ENCODE data around the gene KRTAP1-3. TPM values are rescaled to one million over a fixed set of nuclear protein-coding genes. Genes with fewer than 3 reads are reported as not detected.
"Not testable (repeated sequence)": the region's sequence is repeated elsewhere in the genome, so short reads cannot be mapped to it uniquely, and the experiment has no call there.

The KRTAP1-3 gene
- not detected for total RNA-seq
- polyA plus RNA-seq (2013, experiment 1 of 2) = not detected
- polyA plus RNA-seq (2013, experiment 2 of 2) = not detected
- 0 to 0.08 (median 0) reads per million in 172 experiments for total RNA-seq

DNA sequence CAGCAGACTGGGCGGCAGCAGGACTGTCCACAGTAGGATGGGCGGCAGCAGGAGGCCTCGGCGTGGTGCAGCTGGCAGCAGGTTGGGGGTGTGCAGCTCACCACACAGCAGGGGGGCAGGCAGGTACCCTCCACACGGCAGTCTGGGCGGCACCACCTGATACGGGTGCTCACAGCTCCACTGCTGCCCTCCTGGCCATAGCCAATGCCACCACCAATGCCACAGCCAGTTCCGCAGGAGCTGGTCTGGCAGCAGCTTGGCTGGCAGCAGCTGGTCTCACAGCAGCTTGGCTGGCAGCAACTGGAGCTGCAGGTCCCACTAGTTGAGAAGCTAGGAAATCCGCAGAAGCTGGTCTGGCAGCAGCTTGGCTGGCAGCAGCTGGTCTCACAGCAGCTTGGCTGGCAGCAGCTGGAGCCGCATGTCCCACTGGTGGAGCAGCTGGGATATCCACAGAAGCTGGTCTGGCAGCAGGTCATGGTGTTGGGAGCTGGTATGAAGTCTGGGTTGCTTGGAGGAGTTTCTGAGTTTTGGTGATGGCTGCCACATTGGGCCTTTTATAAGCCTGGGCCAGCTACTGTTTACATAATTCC, at the start of gene KRTAP1-3:
KRTAP1-3 (minus strand) TSS at position 529 of the 590 bp plus-strand sequence; CDS start at position 476, 53 bp downstream.
- intact Hi-C loops (cut with DNase I, micrococcal nuclease); H3K36me3 ChIP-seq (ENCODE audit: insufficient read depth, low read length); H3K36me3 Mint-ChIP-seq (ENCODE audit: low read depth); H3K9me3 Mint-ChIP-seq; H3K4me3 ChIP-seq (ENCODE audit: low read length); H3K27me3 ChIP-seq (ENCODE audit: control insufficient read depth in 1 of 2, insufficient read depth in 2 of 2, low read length in 2 of 2); H3K4me3 Mint-ChIP-seq; H3K27ac Mint-ChIP-seq; H3K4me1 Mint-ChIP-seq (ENCODE audit: low read depth); ATAC-seq (ENCODE audit: poor library complexity); H3K9me3 ChIP-seq (ENCODE audit: control insufficient read depth in 1 of 2, insufficient read depth in 1 of 2, low read length in 2 of 2); H3K4me1 ChIP-seq (ENCODE audit: insufficient read depth, low read length); H3K27ac ChIP-seq (ENCODE audit: low read depth in 1 of 2, low read length in 2 of 2); POLR2A ChIA-PET; DNase-seq; CTCF ChIA-PET: not testable (repeated sequence)
- peaks cover 30% of the 10 kb centered on the region for H3K27me3 Mint-ChIP-seq

DNA sequence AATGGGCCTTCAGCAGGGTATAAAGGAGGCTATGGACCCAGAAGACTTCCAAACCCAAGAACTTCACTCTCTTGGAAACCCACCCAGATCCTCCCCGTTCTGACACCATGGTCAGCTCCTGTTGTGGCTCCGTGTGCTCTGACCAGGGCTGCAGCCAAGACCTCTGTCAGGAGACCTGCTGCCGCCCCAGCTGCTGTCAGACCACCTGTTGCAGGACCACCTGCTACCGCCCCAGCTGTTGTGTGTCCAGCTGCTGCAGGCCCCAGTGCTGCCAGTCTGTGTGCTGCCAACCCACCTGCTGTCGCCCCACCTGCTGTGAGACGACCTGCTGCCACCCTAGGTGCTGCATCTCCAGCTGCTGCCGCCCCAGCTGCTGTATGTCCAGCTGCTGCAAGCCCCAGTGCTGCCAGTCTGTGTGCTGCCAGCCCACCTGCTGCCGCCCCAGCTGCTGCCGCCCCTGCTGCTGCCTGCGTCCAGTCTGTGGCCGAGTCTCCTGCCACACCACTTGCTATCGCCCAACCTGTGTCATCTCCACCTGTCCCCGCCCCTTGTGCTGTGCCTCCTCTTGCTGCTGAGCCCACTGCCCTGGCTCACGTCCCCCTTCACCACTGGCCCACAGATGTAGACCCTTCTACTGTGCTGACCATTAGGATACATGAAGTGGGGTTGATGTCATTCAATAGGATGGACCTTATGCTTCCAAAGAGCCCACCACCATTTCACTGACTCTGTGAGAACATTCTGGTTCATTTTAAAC, 49.6 kb upstream of the KRTAP1-3 start, which contains the start of gene KRTAP4-7:
KRTAP4-7 (plus strand) TSS at position 51 of the 757 bp plus-strand sequence; CDS start at position 108, 57 bp downstream.
- H3K4me1 Mint-ChIP-seq (ENCODE audit: low read depth); DNase-seq; H3K4me3 ChIP-seq (ENCODE audit: low read length); H3K9me3 Mint-ChIP-seq; POLR2A ChIA-PET; H3K9me3 ChIP-seq (ENCODE audit: control insufficient read depth in 1 of 2, insufficient read depth in 1 of 2, low read length in 2 of 2); ATAC-seq (ENCODE audit: poor library complexity); H3K4me1 ChIP-seq (ENCODE audit: insufficient read depth, low read length); H3K27me3 ChIP-seq (ENCODE audit: control insufficient read depth in 1 of 2, insufficient read depth in 2 of 2, low read length in 2 of 2); H3K4me3 Mint-ChIP-seq; H3K36me3 ChIP-seq (ENCODE audit: insufficient read depth, low read length); H3K36me3 Mint-ChIP-seq (ENCODE audit: low read depth); H3K27ac Mint-ChIP-seq; intact Hi-C loops (cut with DNase I, micrococcal nuclease); H3K27ac ChIP-seq (ENCODE audit: low read depth in 1 of 2, low read length in 2 of 2): not testable (repeated sequence)
- CTCF ChIA-PET = interaction anchor here (0.6 kb wide), 1 partner anchor 564 kb away, joined by 4 read pairs; no protein-coding TSS in a partner anchor
- peaks cover 13% of the 10 kb centered on the region for H3K27me3 Mint-ChIP-seq

DNA sequence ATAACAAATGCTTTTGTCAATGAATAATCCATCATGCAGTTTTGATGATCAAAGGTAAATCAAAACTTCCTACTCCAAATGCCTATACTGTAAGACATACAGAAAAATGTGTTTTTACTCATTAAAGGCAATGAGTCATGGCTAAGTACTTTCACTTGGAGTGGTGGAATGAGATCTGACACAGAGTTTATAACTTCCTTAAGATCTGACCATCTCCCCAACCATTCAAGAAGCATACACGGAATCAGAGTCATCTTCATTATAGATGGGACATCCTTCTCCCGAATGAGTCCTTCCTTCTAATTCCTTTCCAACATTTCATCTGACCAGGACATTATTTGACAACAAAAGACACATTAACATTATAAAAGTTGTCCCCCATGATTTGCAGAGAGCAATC, 48.8 kb upstream of the KRTAP1-3 start:
- H3K27ac Mint-ChIP-seq, POLR2A ChIA-PET, CTCF ChIA-PET: not testable (repeated sequence)

GRCh38 chr17:41082626-41083025, 48.0 kb upstream of the KRTAP1-3 start:
- Mint-ChIP-seq H3K4me1 (ENCODE audit: low read depth) (no peaks in the 10 kb centered on the region), H3K27ac (no peak overlapping the region), H3K36me3 (ENCODE audit: low read depth) (no peaks in the 10 kb centered on the region), H3K9me3 (no peaks in the 10 kb centered on the region), H3K4me3 (no peak overlapping the region), H3K27me3 (peaks cover 23% of the 10 kb centered on the region)
- Histone ChIP-seq H3K4me1 (ENCODE audit: insufficient read depth, low read length) (no peaks in the 10 kb centered on the region), H3K9me3 (ENCODE audit: control insufficient read depth in 1 of 2, insufficient read depth in 1 of 2, low read length in 2 of 2) (no peaks in the 10 kb centered on the region), H3K4me3 (ENCODE audit: low read length) (no peak overlapping the region), H3K36me3 (ENCODE audit: insufficient read depth, low read length) (no peaks in the 10 kb centered on the region), H3K27ac (ENCODE audit: low read depth in 1 of 2, low read length in 2 of 2) (no peak overlapping the region), H3K27me3 (ENCODE audit: control insufficient read depth in 1 of 2, insufficient read depth in 2 of 2, low read length in 2 of 2) (no peaks in the 10 kb centered on the region)
- DNase-seq (no peak), ATAC-seq (ENCODE audit: poor library complexity) (no peak)
- TF ChIP-seq, protein P1, sequence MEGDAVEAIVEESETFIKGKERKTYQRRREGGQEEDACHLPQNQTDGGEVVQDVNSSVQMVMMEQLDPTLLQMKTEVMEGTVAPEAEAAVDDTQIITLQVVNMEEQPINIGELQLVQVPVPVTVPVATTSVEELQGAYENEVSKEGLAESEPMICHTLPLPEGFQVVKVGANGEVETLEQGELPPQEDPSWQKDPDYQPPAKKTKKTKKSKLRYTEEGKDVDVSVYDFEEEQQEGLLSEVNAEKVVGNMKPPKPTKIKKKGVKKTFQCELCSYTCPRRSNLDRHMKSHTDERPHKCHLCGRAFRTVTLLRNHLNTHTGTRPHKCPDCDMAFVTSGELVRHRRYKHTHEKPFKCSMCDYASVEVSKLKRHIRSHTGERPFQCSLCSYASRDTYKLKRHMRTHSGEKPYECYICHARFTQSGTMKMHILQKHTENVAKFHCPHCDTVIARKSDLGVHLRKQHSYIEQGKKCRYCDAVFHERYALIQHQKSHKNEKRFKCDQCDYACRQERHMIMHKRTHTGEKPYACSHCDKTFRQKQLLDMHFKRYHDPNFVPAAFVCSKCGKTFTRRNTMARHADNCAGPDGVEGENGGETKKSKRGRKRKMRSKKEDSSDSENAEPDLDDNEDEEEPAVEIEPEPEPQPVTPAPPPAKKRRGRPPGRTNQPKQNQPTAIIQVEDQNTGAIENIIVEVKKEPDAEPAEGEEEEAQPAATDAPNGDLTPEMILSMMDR (IDR thresholded peaks at IDR 0.05) = no peak
- CTCF ChIA-PET = no interaction called here
- POLR2A ChIA-PET = no interaction called here
- intact Hi-C loops (cut with DNase I, micrococcal nuclease) = no loop called here

More for the DNA sequence above, 48.8 kb upstream of the KRTAP1-3 start:
- H3K36me3 Mint-ChIP-seq (ENCODE audit: low read depth); H3K27me3 ChIP-seq (ENCODE audit: control insufficient read depth in 1 of 2, insufficient read depth in 2 of 2, low read length in 2 of 2); H3K4me3 ChIP-seq (ENCODE audit: low read length); ATAC-seq (ENCODE audit: poor library complexity); DNase-seq; H3K27ac ChIP-seq (ENCODE audit: low read depth in 1 of 2, low read length in 2 of 2); H3K36me3 ChIP-seq (ENCODE audit: insufficient read depth, low read length); H3K4me1 Mint-ChIP-seq (ENCODE audit: low read depth); H3K4me1 ChIP-seq (ENCODE audit: insufficient read depth, low read length); H3K4me3 Mint-ChIP-seq; H3K9me3 Mint-ChIP-seq; H3K9me3 ChIP-seq (ENCODE audit: control insufficient read depth in 1 of 2, insufficient read depth in 1 of 2, low read length in 2 of 2); intact Hi-C loops (cut with DNase I, micrococcal nuclease): not testable (repeated sequence)
- peaks cover 19% of the 10 kb centered on the region for H3K27me3 Mint-ChIP-seq
